HG03378 (cell line): ENCODE measurements around the gene OR52L1.

Experiments
- ATAC-seq: cut with Tn5 transposase; IDR thresholded peaks from one replicate; pipeline ENCODE4 v1.9.1; 2021; ENCODE audit warnings: mild to moderate bottlenecking, moderate library complexity; ENCODE audit not compliant: unreplicated experiment

Gene OR52L1

GRCh38 chr11:5941951-5942350 lies 44.8 kb downstream of the OR52L1 start, which contains the start of gene OR56A3:
Gene OR56A3, plus strand, starts transcription at chr11:5942251. Its CDS starts 5,096 bp downstream, at chr11:5947347.
- ATAC-seq = no peak

DNA sequence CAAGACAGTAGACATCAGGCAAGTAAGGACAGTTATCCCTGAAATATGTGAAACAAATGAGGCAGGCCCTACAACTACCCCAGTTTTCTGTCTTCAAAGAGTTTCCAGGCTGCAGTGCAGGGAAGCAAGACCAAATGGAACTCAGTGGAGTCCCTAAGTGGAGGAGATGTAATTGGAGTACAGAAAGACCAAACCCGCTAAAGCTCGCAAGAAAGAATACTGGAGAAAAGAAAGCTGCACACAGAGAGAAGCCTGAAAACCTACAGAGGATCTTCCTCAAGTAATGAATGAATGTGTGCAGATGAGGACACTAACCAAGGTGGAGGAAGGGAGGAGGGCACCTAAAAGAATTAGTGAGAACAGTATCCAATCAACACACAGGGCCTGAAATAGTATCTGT lies 46.0 kb downstream of the OR52L1 start:
- no peak for ATAC-seq

GRCh38 chr11:5938603-5938965 lies 48.2 kb downstream of the OR52L1 start:
- ATAC-seq = no peak

GRCh38 chr11:5937868-5938602 lies 48.8 kb downstream of the OR52L1 start:
- ATAC-seq = no peak
